Measurements from ENCODE around the gene L3HYPDH. TPM values are rescaled to one million over a fixed set of nuclear protein-coding genes. Genes with fewer than 3 reads are reported as not detected.
A peak's percentile ranks its signal among the peaks of the same experiment; 100 is the strongest.

L3HYPDH gene
- total RNA-seq, 4 donors from 2014 or later, result 17.3 to 86.6 (median 43.3) TPM

DNA sequence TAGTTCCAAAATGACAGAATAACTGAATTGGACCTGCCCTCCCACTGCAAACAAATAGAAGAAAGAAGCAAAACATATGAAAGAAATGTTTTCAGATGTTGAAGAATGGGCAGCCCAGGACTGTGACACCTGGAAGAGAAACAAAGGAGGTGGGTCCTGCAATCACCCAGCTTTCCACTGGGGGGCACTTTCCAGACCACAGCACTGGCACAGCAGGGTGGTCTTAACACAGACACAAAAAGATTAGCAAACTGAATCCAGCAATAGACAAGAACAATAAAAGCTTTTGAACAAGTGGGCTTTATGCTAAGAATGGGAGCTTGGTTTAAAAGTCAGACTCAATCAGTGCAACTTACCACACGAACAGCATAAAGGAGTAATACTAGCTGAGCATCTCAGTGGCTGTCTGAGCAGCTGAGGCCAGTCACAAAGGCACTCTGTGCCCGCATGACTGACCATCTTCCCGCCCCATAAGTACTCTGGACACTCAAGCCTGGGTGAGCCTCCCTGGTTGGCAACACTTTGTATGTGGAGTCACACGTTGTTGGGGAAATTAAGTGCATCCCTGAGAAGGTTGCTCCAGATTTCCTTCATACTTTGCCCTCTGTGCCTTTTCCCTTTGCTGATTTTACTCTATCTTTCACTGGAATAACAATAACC lies 27.8 kb upstream of the L3HYPDH start:
- TF ChIP-seq CTCF (IDR thresholded peaks at IDR 0.05) (peak in 3 of 6 experiments; percentile 30 to 49 (median 34)), POLR2A (IDR thresholded peaks at IDR 0.05) (no peak)
- H3K27me3 ChIP-seq, result no peaks in the 10 kb centered on the region
- DNase-seq, result no peak
- no peak overlapping the region for H3K27ac ChIP-seq
- H3K4me1 ChIP-seq, result peaks cover 0 to 9% (median 2%) of the 10 kb centered on the region in 4 donors
- H3K4me3 ChIP-seq, result no peak overlapping the region
- H3K36me3 ChIP-seq, result no peaks in the 10 kb centered on the region
- no peaks in the 10 kb centered on the region for H3K9me3 ChIP-seq

DNA sequence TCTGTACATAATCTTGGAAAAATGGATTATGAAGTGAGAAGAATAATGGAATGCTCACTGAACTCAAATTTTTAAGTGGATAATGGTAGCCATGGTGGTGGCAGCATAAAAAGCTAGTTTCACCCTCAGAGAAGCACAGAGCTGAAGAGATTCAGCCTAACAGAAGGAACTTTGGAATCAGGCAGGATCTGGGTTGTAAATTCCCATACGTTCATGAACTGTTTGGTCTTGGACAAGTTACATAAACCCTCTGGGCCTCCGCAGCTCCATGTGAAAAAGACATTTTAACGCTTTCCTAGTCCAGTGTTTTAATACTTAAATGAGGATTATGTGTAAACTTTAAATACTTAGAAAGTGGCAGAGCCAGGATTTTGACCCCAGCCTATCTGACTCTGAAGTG lies 26.8 kb upstream of the L3HYPDH start:
- Histone ChIP-seq H3K27me3 (no peaks in the 10 kb centered on the region), H3K4me1 (peaks cover 0 to 9% (median 2%) of the 10 kb centered on the region in 4 donors), H3K27ac (no peak overlapping the region), H3K9me3 (no peaks in the 10 kb centered on the region), H3K36me3 (no peaks in the 10 kb centered on the region), H3K4me3 (no peak overlapping the region)
- DNase-seq, result no peak
- TF ChIP-seq CTCF (IDR thresholded peaks at IDR 0.05) (no peak), POLR2A (IDR thresholded peaks at IDR 0.05) (no peak)

DNA sequence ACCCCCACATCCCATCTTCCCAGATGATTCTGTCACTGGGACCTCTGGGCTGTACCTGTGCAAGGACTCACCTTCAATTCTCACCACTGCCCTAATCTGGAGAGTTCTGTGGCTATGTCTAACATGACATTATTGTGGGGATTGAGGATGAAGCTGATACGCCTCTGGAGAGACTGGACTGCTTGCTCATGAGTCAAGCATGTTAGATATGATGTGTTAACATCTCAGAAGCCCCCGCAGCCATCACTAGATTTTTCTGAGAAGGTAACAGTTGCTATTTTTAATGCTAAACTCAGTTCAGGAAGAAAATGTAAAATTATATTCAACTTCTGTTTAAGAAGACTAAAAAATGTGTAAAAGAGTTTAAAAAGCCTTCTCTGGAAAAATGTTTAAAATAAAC lies 25.8 kb upstream of the L3HYPDH start:
- Histone ChIP-seq H3K27me3 (no peaks in the 10 kb centered on the region), H3K36me3 (no peaks in the 10 kb centered on the region), H3K27ac (no peak overlapping the region), H3K4me1 (peaks cover 0 to 9% (median 2%) of the 10 kb centered on the region in 4 donors), H3K9me3 (no peaks in the 10 kb centered on the region), H3K4me3 (no peak overlapping the region)
- no peak for DNase-seq
- TF ChIP-seq CTCF (IDR thresholded peaks at IDR 0.05) (no peak), POLR2A (IDR thresholded peaks at IDR 0.05) (no peak)

- Histone ChIP-seq H3K27ac (no peak overlapping the region), H3K4me3 (no peak overlapping the region), H3K9me3 (no peaks in the 10 kb centered on the region), H3K4me1 (peaks cover 0 to 9% (median 2%) of the 10 kb centered on the region in 4 donors), H3K36me3 (peaks cover 0 to 8% (median 0%) of the 10 kb centered on the region in 3 donors), H3K27me3 (no peaks in the 10 kb centered on the region)
- DNase-seq, result no peak
- TF ChIP-seq POLR2A (IDR thresholded peaks at IDR 0.05), result no peak
- no peak for TF ChIP-seq CTCF (IDR thresholded peaks at IDR 0.05)
Observed at GRCh38 chr14:59509101-59509500, 24.9 kb upstream of the L3HYPDH start.

- peaks cover 0 to 17% (median 0%) of the 10 kb centered on the region in 3 donors for H3K36me3 ChIP-seq
- H3K4me1 ChIP-seq, result peaks cover 0 to 9% (median 2%) of the 10 kb centered on the region in 4 donors
- no peak overlapping the region for H3K4me3 ChIP-seq
- TF ChIP-seq POLR2A (IDR thresholded peaks at IDR 0.05) (no peak), CTCF (IDR thresholded peaks at IDR 0.05) (no peak)
- H3K9me3 ChIP-seq, result no peaks in the 10 kb centered on the region
- no peaks in the 10 kb centered on the region for H3K27me3 ChIP-seq
- H3K27ac ChIP-seq, result no peak overlapping the region
- DNase-seq, result no peak
Observed at GRCh38 chr14:59507752-59508103, 23.5 kb upstream of the L3HYPDH start.
